ENCODE measurements around the gene RTL1. TPM values are rescaled to one million over a fixed set of nuclear protein-coding genes. Genes with fewer than 3 reads are reported as not detected.

The RTL1 gene
- total and polyA plus RNA-seq, 2 of the 8 experiments (the other 6 are each of a cell fraction or from before 2014, with no cell fraction given): not detected

DNA sequence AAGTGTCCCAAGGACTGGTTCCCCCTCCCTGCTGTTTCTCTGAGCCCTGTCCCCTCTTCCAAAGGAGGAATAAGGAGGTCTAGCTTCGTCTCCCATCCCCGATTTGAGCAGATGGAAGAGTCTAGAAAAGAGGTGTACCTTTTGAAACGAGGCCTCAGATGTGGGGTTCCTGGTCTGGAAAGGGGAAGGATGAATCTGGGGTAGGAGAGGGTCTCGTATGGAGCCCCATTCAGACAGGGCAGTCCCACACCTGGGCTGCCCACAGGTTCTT is 64.3 kb downstream of the RTL1 start (continued):
- TF ChIP-seq, protein P1, sequence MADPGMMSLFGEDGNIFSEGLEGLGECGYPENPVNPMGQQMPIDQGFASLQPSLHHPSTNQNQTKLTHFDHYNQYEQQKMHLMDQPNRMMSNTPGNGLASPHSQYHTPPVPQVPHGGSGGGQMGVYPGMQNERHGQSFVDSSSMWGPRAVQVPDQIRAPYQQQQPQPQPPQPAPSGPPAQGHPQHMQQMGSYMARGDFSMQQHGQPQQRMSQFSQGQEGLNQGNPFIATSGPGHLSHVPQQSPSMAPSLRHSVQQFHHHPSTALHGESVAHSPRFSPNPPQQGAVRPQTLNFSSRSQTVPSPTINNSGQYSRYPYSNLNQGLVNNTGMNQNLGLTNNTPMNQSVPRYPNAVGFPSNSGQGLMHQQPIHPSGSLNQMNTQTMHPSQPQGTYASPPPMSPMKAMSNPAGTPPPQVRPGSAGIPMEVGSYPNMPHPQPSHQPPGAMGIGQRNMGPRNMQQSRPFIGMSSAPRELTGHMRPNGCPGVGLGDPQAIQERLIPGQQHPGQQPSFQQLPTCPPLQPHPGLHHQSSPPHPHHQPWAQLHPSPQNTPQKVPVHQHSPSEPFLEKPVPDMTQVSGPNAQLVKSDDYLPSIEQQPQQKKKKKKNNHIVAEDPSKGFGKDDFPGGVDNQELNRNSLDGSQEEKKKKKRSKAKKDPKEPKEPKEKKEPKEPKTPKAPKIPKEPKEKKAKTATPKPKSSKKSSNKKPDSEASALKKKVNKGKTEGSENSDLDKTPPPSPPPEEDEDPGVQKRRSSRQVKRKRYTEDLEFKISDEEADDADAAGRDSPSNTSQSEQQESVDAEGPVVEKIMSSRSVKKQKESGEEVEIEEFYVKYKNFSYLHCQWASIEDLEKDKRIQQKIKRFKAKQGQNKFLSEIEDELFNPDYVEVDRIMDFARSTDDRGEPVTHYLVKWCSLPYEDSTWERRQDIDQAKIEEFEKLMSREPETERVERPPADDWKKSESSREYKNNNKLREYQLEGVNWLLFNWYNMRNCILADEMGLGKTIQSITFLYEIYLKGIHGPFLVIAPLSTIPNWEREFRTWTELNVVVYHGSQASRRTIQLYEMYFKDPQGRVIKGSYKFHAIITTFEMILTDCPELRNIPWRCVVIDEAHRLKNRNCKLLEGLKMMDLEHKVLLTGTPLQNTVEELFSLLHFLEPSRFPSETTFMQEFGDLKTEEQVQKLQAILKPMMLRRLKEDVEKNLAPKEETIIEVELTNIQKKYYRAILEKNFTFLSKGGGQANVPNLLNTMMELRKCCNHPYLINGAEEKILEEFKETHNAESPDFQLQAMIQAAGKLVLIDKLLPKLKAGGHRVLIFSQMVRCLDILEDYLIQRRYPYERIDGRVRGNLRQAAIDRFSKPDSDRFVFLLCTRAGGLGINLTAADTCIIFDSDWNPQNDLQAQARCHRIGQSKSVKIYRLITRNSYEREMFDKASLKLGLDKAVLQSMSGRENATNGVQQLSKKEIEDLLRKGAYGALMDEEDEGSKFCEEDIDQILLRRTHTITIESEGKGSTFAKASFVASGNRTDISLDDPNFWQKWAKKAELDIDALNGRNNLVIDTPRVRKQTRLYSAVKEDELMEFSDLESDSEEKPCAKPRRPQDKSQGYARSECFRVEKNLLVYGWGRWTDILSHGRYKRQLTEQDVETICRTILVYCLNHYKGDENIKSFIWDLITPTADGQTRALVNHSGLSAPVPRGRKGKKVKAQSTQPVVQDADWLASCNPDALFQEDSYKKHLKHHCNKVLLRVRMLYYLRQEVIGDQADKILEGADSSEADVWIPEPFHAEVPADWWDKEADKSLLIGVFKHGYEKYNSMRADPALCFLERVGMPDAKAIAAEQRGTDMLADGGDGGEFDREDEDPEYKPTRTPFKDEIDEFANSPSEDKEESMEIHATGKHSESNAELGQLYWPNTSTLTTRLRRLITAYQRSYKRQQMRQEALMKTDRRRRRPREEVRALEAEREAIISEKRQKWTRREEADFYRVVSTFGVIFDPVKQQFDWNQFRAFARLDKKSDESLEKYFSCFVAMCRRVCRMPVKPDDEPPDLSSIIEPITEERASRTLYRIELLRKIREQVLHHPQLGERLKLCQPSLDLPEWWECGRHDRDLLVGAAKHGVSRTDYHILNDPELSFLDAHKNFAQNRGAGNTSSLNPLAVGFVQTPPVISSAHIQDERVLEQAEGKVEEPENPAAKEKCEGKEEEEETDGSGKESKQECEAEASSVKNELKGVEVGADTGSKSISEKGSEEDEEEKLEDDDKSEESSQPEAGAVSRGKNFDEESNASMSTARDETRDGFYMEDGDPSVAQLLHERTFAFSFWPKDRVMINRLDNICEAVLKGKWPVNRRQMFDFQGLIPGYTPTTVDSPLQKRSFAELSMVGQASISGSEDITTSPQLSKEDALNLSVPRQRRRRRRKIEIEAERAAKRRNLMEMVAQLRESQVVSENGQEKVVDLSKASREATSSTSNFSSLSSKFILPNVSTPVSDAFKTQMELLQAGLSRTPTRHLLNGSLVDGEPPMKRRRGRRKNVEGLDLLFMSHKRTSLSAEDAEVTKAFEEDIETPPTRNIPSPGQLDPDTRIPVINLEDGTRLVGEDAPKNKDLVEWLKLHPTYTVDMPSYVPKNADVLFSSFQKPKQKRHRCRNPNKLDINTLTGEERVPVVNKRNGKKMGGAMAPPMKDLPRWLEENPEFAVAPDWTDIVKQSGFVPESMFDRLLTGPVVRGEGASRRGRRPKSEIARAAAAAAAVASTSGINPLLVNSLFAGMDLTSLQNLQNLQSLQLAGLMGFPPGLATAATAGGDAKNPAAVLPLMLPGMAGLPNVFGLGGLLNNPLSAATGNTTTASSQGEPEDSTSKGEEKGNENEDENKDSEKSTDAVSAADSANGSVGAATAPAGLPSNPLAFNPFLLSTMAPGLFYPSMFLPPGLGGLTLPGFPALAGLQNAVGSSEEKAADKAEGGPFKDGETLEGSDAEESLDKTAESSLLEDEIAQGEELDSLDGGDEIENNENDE (IDR thresholded peaks at IDR 0.05; ENCODE audit: insufficient replicate concordance, low read length): no peak
- no peak for TF ChIP-seq TAF1 (IDR thresholded peaks at IDR 0.05; ENCODE audit: low read depth, low read length)
- no peak for TF ChIP-seq GTF2F1 (IDR thresholded peaks at IDR 0.05; ENCODE audit: borderline replicate concordance, low read depth, low read length)
- TF ChIP-seq RAD21 (IDR thresholded peaks at IDR 0.05 in 1 of 2, conservative IDR thresholded peaks at IDR 0.05 in 1 of 2; ENCODE audit: low read depth in 2 of 2, low read length in 2 of 2): no peak
- no peak for TF ChIP-seq SP2 (IDR thresholded peaks at IDR 0.05; ENCODE audit: low read length)
- no peak for TF ChIP-seq TCF12 (IDR thresholded peaks at IDR 0.05; ENCODE audit: low read depth, low read length)
- no peak for TF ChIP-seq ATF2 (IDR thresholded peaks at IDR 0.05; ENCODE audit: low read length)
- TF ChIP-seq PHF8 (conservative IDR thresholded peaks at IDR 0.05; ENCODE audit: low read depth, low read length): no peak
- no peak for TF ChIP-seq EGR1 (IDR thresholded peaks at IDR 0.05; ENCODE audit: borderline replicate concordance, low read depth, low read length)
- no peak for TF ChIP-seq SRF (IDR thresholded peaks at IDR 0.05; ENCODE audit: low read depth, low read length)

Measured in H1 (cell line).